ENCODE data around the gene DDAH1. TPM values are rescaled to one million over a fixed set of nuclear protein-coding genes. Genes with fewer than 3 reads are reported as not detected.

DDAH1 gene
- total RNA-seq, 1 experiment from 2014 or later = 65.9 TPM

GRCh38 chr1:85444381-85444780 is 20.6 kb downstream of the DDAH1 start:
- TF ChIP-seq EZH2 (IDR thresholded peaks at IDR 0.05; ENCODE audit: low read length, unreplicated experiment) (no peak), CTCF (conservative IDR thresholded peaks at IDR 0.05; ENCODE audit: low read depth, low read length) (no peak), EZH2phosphoT487 (IDR thresholded peaks at IDR 0.05; ENCODE audit: borderline replicate concordance, low read length) (no peak)
- Histone ChIP-seq H3K27me3 (ENCODE audit: low read length) (no peaks in the 10 kb centered on the region), H3K36me3 (ENCODE audit: low read depth, low read length) (peaks cover 3% of the 10 kb centered on the region; the same call in 1 of the 2 replicates), H3K4me3 (ENCODE audit: low read length) (no peak overlapping the region), H4K20me1 (ENCODE audit: low read length) (no peaks in the 10 kb centered on the region), H2AFZ (ENCODE audit: low read length) (no peak overlapping the region), H3K9me3 (ENCODE audit: low read length) (no peaks in the 10 kb centered on the region), H3K4me1 (ENCODE audit: insufficient read depth, low read length) (peaks cover 11% of the 10 kb centered on the region), H3F3A (ENCODE audit: low read length, unreplicated experiment) (no peaks in the 10 kb centered on the region), H3K4me2 (ENCODE audit: low read length) (no peak overlapping the region), H3K9ac (ENCODE audit: low read length) (no peak overlapping the region), H3K9me2 (replicated peaks; ENCODE audit: low read length) (no peaks in the 10 kb centered on the region), H3K27ac (ENCODE audit: low read length) (no peak overlapping the region), H3K79me2 (ENCODE audit: low read length) (peaks cover 69% of the 10 kb centered on the region)
- ATAC-seq (no peak), DNase-seq (no peak)
- ChIA-PET POLR2A (ENCODE audit: unreplicated experiment) (no interaction called here), CTCF (no interaction called here)
- BruUV-seq (replicated peaks) = no TSS peak
- intact Hi-C loops (cut with micrococcal nuclease) = no loop called here

- Histone ChIP-seq H3K9ac (ENCODE audit: low read length) (no peak overlapping the region), H3K9me3 (ENCODE audit: low read length) (no peaks in the 10 kb centered on the region), H4K20me1 (ENCODE audit: low read length) (no peaks in the 10 kb centered on the region), H3K4me3 (ENCODE audit: low read length) (no peak overlapping the region), H3K27me3 (ENCODE audit: low read length) (no peaks in the 10 kb centered on the region), H3K9me2 (replicated peaks; ENCODE audit: low read length) (no peaks in the 10 kb centered on the region), H3K4me2 (ENCODE audit: low read length) (no peak overlapping the region), H3K4me1 (ENCODE audit: insufficient read depth, low read length) (peaks cover 7% of the 10 kb centered on the region), H3K36me3 (ENCODE audit: low read depth, low read length) (peaks cover 3% of the 10 kb centered on the region; the same call in 1 of the 2 replicates), H3F3A (ENCODE audit: low read length, unreplicated experiment) (no peaks in the 10 kb centered on the region), H3K27ac (ENCODE audit: low read length) (no peak overlapping the region), H3K79me2 (ENCODE audit: low read length) (peaks cover 64% of the 10 kb centered on the region), H2AFZ (ENCODE audit: low read length) (no peak overlapping the region)
- CTCF ChIA-PET = no interaction called here
- BruUV-seq (replicated peaks) = no TSS peak
- ATAC-seq (no peak), DNase-seq (no peak)
- intact Hi-C loops (cut with micrococcal nuclease) = no loop called here
- POLR2A ChIA-PET (ENCODE audit: unreplicated experiment) = no interaction called here
- no peak for TF ChIP-seq EZH2phosphoT487 (IDR thresholded peaks at IDR 0.05; ENCODE audit: borderline replicate concordance, low read length)
- no peak for TF ChIP-seq EZH2 (IDR thresholded peaks at IDR 0.05; ENCODE audit: low read length, unreplicated experiment)
- no peak for TF ChIP-seq CTCF (conservative IDR thresholded peaks at IDR 0.05; ENCODE audit: low read depth, low read length)
Observed at GRCh38 chr1:85440612-85441011, 24.3 kb downstream of the DDAH1 start.

GRCh38 chr1:85438353-85438752 is 26.6 kb downstream of the DDAH1 start:
- no peak overlapping the region for H2AFZ ChIP-seq (ENCODE audit: low read length)
- no peak for TF ChIP-seq CTCF (conservative IDR thresholded peaks at IDR 0.05; ENCODE audit: low read depth, low read length)
- no peak for TF ChIP-seq EZH2 (IDR thresholded peaks at IDR 0.05; ENCODE audit: low read length, unreplicated experiment)
- TF ChIP-seq EZH2phosphoT487 (IDR thresholded peaks at IDR 0.05; ENCODE audit: borderline replicate concordance, low read length) = no peak
- ATAC-seq (no peak), DNase-seq (no peak)
- no peak overlapping the region for H3K27ac ChIP-seq (ENCODE audit: low read length)
- no peaks in the 10 kb centered on the region for H3K27me3 ChIP-seq (ENCODE audit: low read length)
- no peaks in the 10 kb centered on the region for H3K9me3 ChIP-seq (ENCODE audit: low read length)
- peaks cover 61% of the 10 kb centered on the region for H3K79me2 ChIP-seq (ENCODE audit: low read length)
- no peak overlapping the region for H3K4me3 ChIP-seq (ENCODE audit: low read length)
- no TSS peak for BruUV-seq (replicated peaks)
- no peaks in the 10 kb centered on the region for H3K9me2 ChIP-seq (replicated peaks; ENCODE audit: low read length)
- H3K36me3 ChIP-seq (ENCODE audit: low read depth, low read length) = no peaks in the 10 kb centered on the region
- H3K4me2 ChIP-seq (ENCODE audit: low read length) = no peak overlapping the region
- no peaks in the 10 kb centered on the region for H3F3A ChIP-seq (ENCODE audit: low read length, unreplicated experiment)
- H3K4me1 ChIP-seq (ENCODE audit: insufficient read depth, low read length) = peaks cover 7% of the 10 kb centered on the region
- ChIA-PET POLR2A (ENCODE audit: unreplicated experiment) (no interaction called here), CTCF (no interaction called here)
- intact Hi-C loops (cut with micrococcal nuclease) = no loop called here
- H3K9ac ChIP-seq (ENCODE audit: low read length) = no peak overlapping the region
- no peaks in the 10 kb centered on the region for H4K20me1 ChIP-seq (ENCODE audit: low read length)

Measured in PC-3 (cell line).